Esophagus muscularis mucosa (tissue), 4 donors: ENCODE results near the gene LPAR3. TPM values are rescaled to one million over a fixed set of nuclear protein-coding genes. Genes with fewer than 3 reads are reported as not detected.

Source experiments
- DNase-seq: peaks from one replicate; pipeline ENCODE4 v3.0.0-alpha.2; 2017; ENCODE audit errors: extremely low spot score
- H3K27ac ChIP-seq, 4 donors: fragments of 200-600 bp; sonication (generic); replicated peaks in 1 of 4; 1 replicate in 3 of 4; 2 replicates in 1 of 4; pipeline ENCODE4 v1.5.1; 2016 to 2019; ENCODE audit warnings: mild to moderate bottlenecking in 1 of 4
- H3K27me3 ChIP-seq, 4 donors: fragments of 200-600 bp; sonication (generic); one replicate each; pipeline versions ENCODE4 v1.5.1 to v1.6.0; 2016 to 2019
- H3K36me3 ChIP-seq, 4 donors: fragments of 200-600 bp; sonication (generic); one replicate each; pipeline ENCODE4 v1.5.1; 2016 to 2019
- H3K4me1 ChIP-seq, 4 donors: fragments of 200-600 bp; sonication (generic); one replicate each; pipeline ENCODE4 v1.5.1; 2016 to 2019
- H3K4me3 ChIP-seq, 4 donors: fragments of 200-600 bp; sonication (generic); 1 replicate in 2 of 4; 2 replicates in 2 of 4; pipeline ENCODE4 v1.5.1; 2016 to 2019; ENCODE audit warnings: mild to moderate bottlenecking in 4 of 4, moderate library complexity in 1 of 4
- H3K9me3 ChIP-seq, 4 donors: fragments of 200-600 bp; sonication (generic); 1 replicate in 3 of 4; 2 replicates in 1 of 4; pipeline ENCODE4 v1.5.1; 2016 to 2019
- EP300 ChIP-seq: sonication (generic); formaldehyde crosslinking; IDR thresholded peaks from one replicate; pipeline ENCODE4 v1.6.1; 2017; ENCODE audit warnings: antibody characterized with exemption
- POLR2A ChIP-seq: fragments of 450-650 bp; IDR thresholded peaks from one replicate; pipeline ENCODE4 v1.6.1; 2017; ENCODE audit warnings: antibody characterized with exemption, moderate library complexity, mild to moderate bottlenecking, low read depth
- POLR2AphosphoS5 ChIP-seq, 2 donors: sonication (generic); formaldehyde crosslinking; IDR thresholded peaks; one replicate each; pipeline ENCODE4 v1.6.1; 2017; ENCODE audit warnings: antibody characterized with exemption in 2 of 2
- whole genome bisulfite sequencing: methylation state at CpG from one replicate; pipeline ENCODE4 v1.1.5; 2018; 5-methylcytosine and 5-hydroxymethylcytosine counted together
- intact Hi-C: fragments of 100-400 bp; cut with DNase I; formaldehyde crosslinking; loops from one replicate; pipeline ENCODE4 v1.15.1; 2023
- total RNA-seq, 4 donors: library from RNA; depleted of rRNA; stranded (reverse); fragments of >200 nt; gene quantifications; one replicate each; pipeline versions ENCODE4 v1.1.0 to v1.2.1, GENCODE V29; 2016
- TF ChIP-seq, protein P1 (sequence below), 3 experiments: fragments of 200-600 bp in 2 of 3; fragments of 450-650 bp in 1 of 3; sonication (generic) in 2 of 3; IDR thresholded peaks; one replicate each; pipeline ENCODE4 v1.5.1; 2017 to 2019; ENCODE audit warnings: antibody characterized with exemption in 3 of 3, mild to moderate bottlenecking in 2 of 3, moderate library complexity in 1 of 3

The LPAR3 gene
- total RNA-seq, 4 donors from 2014 or later = 0.19 to 0.33 TPM; not detected in 2

DNA sequence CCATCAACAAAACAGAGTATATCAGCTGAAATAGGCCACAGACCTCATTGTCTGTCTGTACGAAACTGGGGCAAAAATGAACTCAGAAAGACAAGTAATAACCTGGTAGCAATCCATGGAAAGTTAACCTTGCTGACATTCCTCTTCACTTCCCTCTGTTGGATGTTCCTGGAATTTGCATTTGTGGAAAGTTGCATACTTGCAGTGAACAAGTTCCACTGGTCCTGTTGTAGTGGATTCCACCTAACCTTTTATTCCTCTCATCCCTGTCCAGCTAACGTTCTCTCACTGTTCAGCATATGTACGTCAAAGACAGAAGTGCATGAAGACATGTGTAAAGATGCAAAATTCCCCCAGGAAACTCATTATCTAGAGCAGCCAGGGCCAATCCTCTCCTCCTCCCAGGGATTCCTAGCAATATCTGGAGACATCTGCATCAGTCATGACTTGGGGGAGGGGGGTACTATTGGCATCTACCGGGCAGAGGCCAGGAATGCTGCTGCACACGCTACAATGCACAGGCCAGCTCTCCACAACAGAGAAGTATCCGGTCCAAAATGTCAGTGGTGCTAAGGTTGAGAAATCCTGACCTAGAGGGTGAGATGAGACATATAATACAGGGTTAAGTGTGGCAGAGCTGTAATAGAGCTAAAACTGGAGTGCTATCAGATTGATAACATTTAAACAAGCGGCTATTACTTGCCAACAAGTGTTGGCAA, 8.2 kb downstream of the LPAR3 start:
- no peak overlapping the region for H3K4me3 ChIP-seq
- H3K9me3 ChIP-seq = peaks cover 0 to 6% (median 0%) of the 10 kb centered on the region in 4 donors
- H3K4me1 ChIP-seq = peaks cover 0 to 8% (median 0%) of the 10 kb centered on the region in 4 donors
- 65% methylated on average over 6 of the region's 7 CpGs for WGBS
- intact Hi-C loops = no loop called here
- DNase-seq = peak; percentile 68
- H3K27ac ChIP-seq = no peak overlapping the region
- H3K36me3 ChIP-seq = no peaks in the 10 kb centered on the region
- H3K27me3 ChIP-seq = no peaks in the 10 kb centered on the region
- TF ChIP-seq POLR2A = no peak
- TF ChIP-seq, protein P1, sequence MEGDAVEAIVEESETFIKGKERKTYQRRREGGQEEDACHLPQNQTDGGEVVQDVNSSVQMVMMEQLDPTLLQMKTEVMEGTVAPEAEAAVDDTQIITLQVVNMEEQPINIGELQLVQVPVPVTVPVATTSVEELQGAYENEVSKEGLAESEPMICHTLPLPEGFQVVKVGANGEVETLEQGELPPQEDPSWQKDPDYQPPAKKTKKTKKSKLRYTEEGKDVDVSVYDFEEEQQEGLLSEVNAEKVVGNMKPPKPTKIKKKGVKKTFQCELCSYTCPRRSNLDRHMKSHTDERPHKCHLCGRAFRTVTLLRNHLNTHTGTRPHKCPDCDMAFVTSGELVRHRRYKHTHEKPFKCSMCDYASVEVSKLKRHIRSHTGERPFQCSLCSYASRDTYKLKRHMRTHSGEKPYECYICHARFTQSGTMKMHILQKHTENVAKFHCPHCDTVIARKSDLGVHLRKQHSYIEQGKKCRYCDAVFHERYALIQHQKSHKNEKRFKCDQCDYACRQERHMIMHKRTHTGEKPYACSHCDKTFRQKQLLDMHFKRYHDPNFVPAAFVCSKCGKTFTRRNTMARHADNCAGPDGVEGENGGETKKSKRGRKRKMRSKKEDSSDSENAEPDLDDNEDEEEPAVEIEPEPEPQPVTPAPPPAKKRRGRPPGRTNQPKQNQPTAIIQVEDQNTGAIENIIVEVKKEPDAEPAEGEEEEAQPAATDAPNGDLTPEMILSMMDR (IDR thresholded peaks at IDR 0.05) = no peak
- TF ChIP-seq EP300 = no peak
- TF ChIP-seq POLR2AphosphoS5 (IDR thresholded peaks at IDR 0.05) = no peak

DNA sequence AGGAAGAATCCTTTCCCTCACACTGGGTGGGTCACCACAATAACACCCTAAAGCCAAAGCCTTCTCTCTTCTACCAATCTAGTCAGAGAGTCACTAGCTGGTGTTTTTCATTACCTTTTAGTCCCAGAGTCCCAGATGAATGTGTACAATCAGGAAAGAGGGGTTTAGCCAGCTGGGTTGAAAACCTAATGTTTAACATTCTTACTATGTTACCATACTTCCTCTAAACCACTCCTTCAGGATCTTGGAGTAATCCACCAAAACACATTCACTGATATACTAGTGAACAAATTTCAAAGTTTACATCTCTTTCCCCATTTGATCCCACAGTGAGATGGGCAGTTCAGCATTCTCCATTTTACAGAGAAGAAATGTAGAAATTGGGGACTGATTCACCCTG, 9.7 kb downstream of the LPAR3 start:
- Histone ChIP-seq H3K4me1 (peaks cover 0 to 8% (median 0%) of the 10 kb centered on the region in 4 donors), H3K4me3 (no peak overlapping the region), H3K36me3 (no peaks in the 10 kb centered on the region), H3K27ac (no peak overlapping the region), H3K27me3 (no peaks in the 10 kb centered on the region), H3K9me3 (peaks cover 0 to 6% (median 0%) of the 10 kb centered on the region in 4 donors)
- peak; percentile 19 for DNase-seq
- intact Hi-C loops = no loop called here
- TF ChIP-seq EP300 = no peak
- TF ChIP-seq POLR2AphosphoS5 (IDR thresholded peaks at IDR 0.05) = no peak
- TF ChIP-seq POLR2A = no peak
- TF ChIP-seq, protein P1 (IDR thresholded peaks at IDR 0.05) = no peak

DNA sequence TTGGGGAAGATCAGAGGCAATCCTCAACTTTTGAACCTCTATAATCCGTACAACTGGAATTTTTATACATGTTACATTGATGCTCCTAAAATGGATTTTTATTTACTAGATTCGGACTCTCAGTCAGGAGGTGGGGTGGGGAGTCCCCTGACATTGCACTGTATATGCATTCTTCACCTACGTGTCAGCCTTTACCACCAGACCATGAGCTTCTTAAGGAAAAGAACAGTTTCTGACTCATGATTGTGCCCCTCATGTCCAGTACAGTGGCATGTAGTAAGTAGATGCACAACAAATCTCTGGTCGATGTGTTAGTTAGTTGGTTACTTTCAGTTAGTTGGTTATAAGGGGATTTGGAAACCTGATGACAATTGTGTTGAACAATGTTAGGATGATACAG, 15.4 kb downstream of the LPAR3 start:
- intact Hi-C loops = no loop called here
- no peak for TF ChIP-seq POLR2AphosphoS5 (IDR thresholded peaks at IDR 0.05)
- no peak for TF ChIP-seq EP300
- no peak for TF ChIP-seq POLR2A
- TF ChIP-seq, protein P1 (IDR thresholded peaks at IDR 0.05) = no peak
- no peaks in the 10 kb centered on the region for H3K36me3 ChIP-seq
- no peak overlapping the region for H3K27ac ChIP-seq
- no peaks in the 10 kb centered on the region for H3K27me3 ChIP-seq
- WGBS = 81% methylated on average over 4 of the region's 4 CpGs
- no peaks in the 10 kb centered on the region for H3K4me1 ChIP-seq
- no peak for DNase-seq
- H3K9me3 ChIP-seq = peaks cover 0 to 6% (median 0%) of the 10 kb centered on the region in 4 donors
- no peak overlapping the region for H3K4me3 ChIP-seq

DNA sequence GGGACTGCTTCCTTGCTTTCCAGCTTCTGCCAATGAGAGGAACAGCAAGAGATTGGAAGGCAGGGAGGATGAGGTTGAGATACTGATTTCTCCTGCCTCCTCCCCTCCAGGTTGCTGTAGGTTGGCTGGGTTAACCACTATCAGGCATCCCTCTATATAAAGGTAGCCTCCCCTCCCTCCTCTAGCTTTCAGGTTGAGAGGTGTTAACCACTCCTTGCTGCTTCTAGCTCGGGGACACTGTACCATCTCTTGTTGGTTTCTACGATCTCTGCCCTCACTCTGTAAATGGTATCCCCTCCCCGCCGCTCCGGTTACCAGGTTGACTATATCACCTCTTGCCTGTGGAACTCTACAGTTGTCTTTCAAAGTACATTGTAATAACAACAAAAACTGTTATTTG, 16.7 kb downstream of the LPAR3 start:
- intact Hi-C loops = no loop called here

More for the DNA sequence above, 16.7 kb downstream of the LPAR3 start:
- Histone ChIP-seq H3K27me3 (no peaks in the 10 kb centered on the region), H3K27ac (no peak overlapping the region), H3K36me3 (no peaks in the 10 kb centered on the region), H3K4me3 (no peak overlapping the region), H3K4me1 (no peaks in the 10 kb centered on the region), H3K9me3 (peaks cover 0 to 2% (median 0%) of the 10 kb centered on the region in 4 donors)
- no peak for TF ChIP-seq EP300
- TF ChIP-seq POLR2A = no peak
- no peak for TF ChIP-seq POLR2AphosphoS5 (IDR thresholded peaks at IDR 0.05)
- TF ChIP-seq, protein P1 (IDR thresholded peaks at IDR 0.05) = no peak
- WGBS = 88% methylated on average over 5 of the region's 5 CpGs
- no peak for DNase-seq
